ENCODE measurements around the gene GPHA2. TPM values are rescaled to one million over a fixed set of nuclear protein-coding genes. Genes with fewer than 3 reads are reported as not detected.

The GPHA2 gene
- polyA plus RNA-seq, 1 donor from 2014 or later = not detected

- TF ChIP-seq POLR2AphosphoS5 (IDR thresholded peaks at IDR 0.05) = no peak
- Histone ChIP-seq H3K27ac (ENCODE audit: low read length) (no peak overlapping the region), H4K20me1 (ENCODE audit: insufficient read depth) (no peaks in the 10 kb centered on the region), H3F3A (ENCODE audit: insufficient read depth, low read length, poor library complexity, severe bottlenecking) (no peaks in the 10 kb centered on the region), H3K79me2 (replicated peaks; ENCODE audit: insufficient read depth, low read length) (no peaks in the 10 kb centered on the region), H3K4me2 (ENCODE audit: low read length) (no peak overlapping the region), H3K36me3 (ENCODE audit: insufficient read depth, low read length) (no peaks in the 10 kb centered on the region), H3K27me3 (ENCODE audit: insufficient read depth, low read depth, low read length) (no peaks in the 10 kb centered on the region), H3K4me3 (ENCODE audit: low read length) (no peak overlapping the region), H3K9me3 (ENCODE audit: low read length) (no peaks in the 10 kb centered on the region), H3K9ac (ENCODE audit: low read length) (no peak overlapping the region), H2AFZ (ENCODE audit: low read depth, low read length) (no peak overlapping the region), H3K9me2 (ENCODE audit: insufficient read depth, low read length) (no peaks in the 10 kb centered on the region)
Measured at GRCh38 chr11:64893194-64894069, 42.3 kb downstream of the GPHA2 start.

GRCh38 chr11:64892838-64893193, 42.9 kb downstream of the GPHA2 start:
- no peak overlapping the region for H2AFZ ChIP-seq (ENCODE audit: low read depth, low read length)

More at GRCh38 chr11:64892838-64893193, 42.9 kb downstream of the GPHA2 start:
- H3K4me2 ChIP-seq (ENCODE audit: low read length) = no peak overlapping the region
- H3K27ac ChIP-seq (ENCODE audit: low read length) = no peak overlapping the region
- no peaks in the 10 kb centered on the region for H3K36me3 ChIP-seq (ENCODE audit: insufficient read depth, low read length)
- H3K9me3 ChIP-seq (ENCODE audit: low read length) = no peaks in the 10 kb centered on the region
- H3F3A ChIP-seq (ENCODE audit: insufficient read depth, low read length, poor library complexity, severe bottlenecking) = no peaks in the 10 kb centered on the region
- TF ChIP-seq MXI1 (conservative IDR thresholded peaks at IDR 0.05; ENCODE audit: poor library complexity, severe bottlenecking) (no peak), POLR2AphosphoS5 (IDR thresholded peaks at IDR 0.05) (no peak), REST (IDR thresholded peaks at IDR 0.05; ENCODE audit: borderline replicate concordance) (no peak), SMC3 (conservative IDR thresholded peaks at IDR 0.05; ENCODE audit: poor library complexity) (no peak), EP300 (conservative IDR thresholded peaks at IDR 0.05; ENCODE audit: poor library complexity, severe bottlenecking) (no peak), RAD21 (conservative IDR thresholded peaks at IDR 0.05) (no peak), TAF1 (IDR thresholded peaks at IDR 0.05; ENCODE audit: low read depth) (no peak), CTCF (IDR thresholded peaks at IDR 0.05; ENCODE audit: poor library complexity, severe bottlenecking) (no peak), EZH2 (IDR thresholded peaks at IDR 0.05; ENCODE audit: borderline replicate concordance, insufficient read depth, low read length, poor library complexity, severe bottlenecking) (no peak)
- H3K9ac ChIP-seq (ENCODE audit: low read length) = no peak overlapping the region
- no peaks in the 10 kb centered on the region for H3K9me2 ChIP-seq (ENCODE audit: insufficient read depth, low read length)
- no peak overlapping the region for H3K4me3 ChIP-seq (ENCODE audit: low read length)
- H3K79me2 ChIP-seq (replicated peaks; ENCODE audit: insufficient read depth, low read length) = no peaks in the 10 kb centered on the region
- no peaks in the 10 kb centered on the region for H4K20me1 ChIP-seq (ENCODE audit: insufficient read depth)
- H3K27me3 ChIP-seq (ENCODE audit: insufficient read depth, low read depth, low read length) = no peaks in the 10 kb centered on the region
